ENCODE results near the gene ST6GAL1.

Gene ST6GAL1

GRCh38 chr3:187112934-187113793, 182.8 kb downstream of the ST6GAL1 start:
- Mint-ChIP-seq H3K9me3 (no peaks in the 10 kb centered on the region), H3K36me3 (ENCODE audit: low read depth) (no peaks in the 10 kb centered on the region), H3K4me1 (no peaks in the 10 kb centered on the region), H3K27me3 (ENCODE audit: low read depth) (no peaks in the 10 kb centered on the region), H3K27ac (no peak overlapping the region), H3K4me3 (no peak overlapping the region)
- peak; percentile 44 to 54 (median 51) for TF ChIP-seq CTCF (IDR thresholded peaks at IDR 0.05; ENCODE audit: unreplicated experiment in 3 of 3)

- H3K27me3 Mint-ChIP-seq (ENCODE audit: low read depth), result no peaks in the 10 kb centered on the region
- no peaks in the 10 kb centered on the region for H3K9me3 Mint-ChIP-seq
- H3K36me3 Mint-ChIP-seq (ENCODE audit: low read depth), result no peaks in the 10 kb centered on the region
- no peak overlapping the region for H3K4me3 Mint-ChIP-seq
- no peaks in the 10 kb centered on the region for H3K4me1 Mint-ChIP-seq
- no peak for TF ChIP-seq CTCF (IDR thresholded peaks at IDR 0.05; ENCODE audit: unreplicated experiment in 3 of 3)
- H3K27ac Mint-ChIP-seq, result no peak overlapping the region
These were observed 184.2 kb downstream of the ST6GAL1 start for GRCh38 chr3:187114511-187114910.

GRCh38 chr3:187120326-187120725, 190.0 kb downstream of the ST6GAL1 start:
- H3K27me3 Mint-ChIP-seq (ENCODE audit: low read depth), result no peaks in the 10 kb centered on the region
- no peak overlapping the region for H3K4me3 Mint-ChIP-seq
- H3K27ac Mint-ChIP-seq, result no peak overlapping the region
- no peaks in the 10 kb centered on the region for H3K4me1 Mint-ChIP-seq
- no peaks in the 10 kb centered on the region for H3K9me3 Mint-ChIP-seq
- TF ChIP-seq CTCF (IDR thresholded peaks at IDR 0.05; ENCODE audit: unreplicated experiment in 3 of 3), result no peak
- peaks cover 3% of the 10 kb centered on the region for H3K36me3 Mint-ChIP-seq (ENCODE audit: low read depth)

GRCh38 chr3:187122261-187122660, 191.9 kb downstream of the ST6GAL1 start:
- H3K4me3 Mint-ChIP-seq, result no peak overlapping the region
- H3K27ac Mint-ChIP-seq, result no peak overlapping the region
- no peaks in the 10 kb centered on the region for H3K27me3 Mint-ChIP-seq (ENCODE audit: low read depth)
- peaks cover 10% of the 10 kb centered on the region for H3K36me3 Mint-ChIP-seq (ENCODE audit: low read depth)
- no peak for TF ChIP-seq CTCF (IDR thresholded peaks at IDR 0.05; ENCODE audit: unreplicated experiment in 3 of 3)
- H3K4me1 Mint-ChIP-seq, result no peaks in the 10 kb centered on the region
- H3K9me3 Mint-ChIP-seq, result peaks cover 5% of the 10 kb centered on the region

- H3K36me3 Mint-ChIP-seq (ENCODE audit: low read depth), result peaks cover 35% of the 10 kb centered on the region
- H3K27ac Mint-ChIP-seq, result no peak overlapping the region
- H3K4me3 Mint-ChIP-seq, result no peak overlapping the region
- TF ChIP-seq CTCF (IDR thresholded peaks at IDR 0.05; ENCODE audit: unreplicated experiment in 3 of 3), result no peak
- H3K27me3 Mint-ChIP-seq (ENCODE audit: low read depth), result no peaks in the 10 kb centered on the region
- H3K4me1 Mint-ChIP-seq, result no peaks in the 10 kb centered on the region
- H3K9me3 Mint-ChIP-seq, result peaks cover 20% of the 10 kb centered on the region
These were observed 195.1 kb downstream of the ST6GAL1 start for GRCh38 chr3:187125319-187126031.

All from nephron (organoid).